ENCODE data around the gene KRTAP20-1.

KRTAP20-1 gene

GRCh38 chr21:30652891-30653290, 36.7 kb downstream of the KRTAP20-1 start:
- DNase-seq = no peak

Data from COR-L47 (cell line).